ENCODE results near the gene GBF1. TPM values are rescaled to one million over a fixed set of nuclear protein-coding genes. Genes with fewer than 3 reads are reported as not detected.
A peak's percentile ranks its signal among the peaks of the same experiment; 100 is the strongest.

The GBF1 gene
- total RNA-seq, 4 donors from 2014 or later: 10.9 to 45.4 (median 23.9) TPM

DNA sequence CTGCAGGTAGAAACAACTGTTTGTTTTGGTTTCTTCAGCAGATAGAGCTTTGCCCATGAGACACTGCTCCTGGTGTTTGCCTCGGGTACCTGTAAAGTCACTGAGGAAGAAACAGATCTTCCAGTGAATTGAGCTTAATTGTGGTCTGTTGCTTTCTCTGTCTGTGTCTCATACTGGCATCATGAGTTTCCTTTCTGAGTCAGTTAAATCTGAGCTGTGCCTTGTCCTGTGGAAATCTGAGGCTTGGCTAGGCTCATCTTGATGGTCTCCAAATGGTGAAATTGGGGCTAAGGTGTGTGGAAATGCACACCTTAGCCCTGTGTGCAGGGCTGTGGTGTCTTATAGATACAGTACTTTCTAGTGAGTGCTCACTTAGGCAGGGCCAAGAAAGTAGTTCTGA is 67.4 kb downstream of the GBF1 start:
- intact Hi-C loops (cut with DNase I; ENCODE audit: low total_unique reads): no loop called here
- TF ChIP-seq, protein P1, sequence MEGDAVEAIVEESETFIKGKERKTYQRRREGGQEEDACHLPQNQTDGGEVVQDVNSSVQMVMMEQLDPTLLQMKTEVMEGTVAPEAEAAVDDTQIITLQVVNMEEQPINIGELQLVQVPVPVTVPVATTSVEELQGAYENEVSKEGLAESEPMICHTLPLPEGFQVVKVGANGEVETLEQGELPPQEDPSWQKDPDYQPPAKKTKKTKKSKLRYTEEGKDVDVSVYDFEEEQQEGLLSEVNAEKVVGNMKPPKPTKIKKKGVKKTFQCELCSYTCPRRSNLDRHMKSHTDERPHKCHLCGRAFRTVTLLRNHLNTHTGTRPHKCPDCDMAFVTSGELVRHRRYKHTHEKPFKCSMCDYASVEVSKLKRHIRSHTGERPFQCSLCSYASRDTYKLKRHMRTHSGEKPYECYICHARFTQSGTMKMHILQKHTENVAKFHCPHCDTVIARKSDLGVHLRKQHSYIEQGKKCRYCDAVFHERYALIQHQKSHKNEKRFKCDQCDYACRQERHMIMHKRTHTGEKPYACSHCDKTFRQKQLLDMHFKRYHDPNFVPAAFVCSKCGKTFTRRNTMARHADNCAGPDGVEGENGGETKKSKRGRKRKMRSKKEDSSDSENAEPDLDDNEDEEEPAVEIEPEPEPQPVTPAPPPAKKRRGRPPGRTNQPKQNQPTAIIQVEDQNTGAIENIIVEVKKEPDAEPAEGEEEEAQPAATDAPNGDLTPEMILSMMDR (IDR thresholded peaks at IDR 0.05): no peak
- no peak for TF ChIP-seq POLR2A (IDR thresholded peaks at IDR 0.05)

GRCh38 chr10:102313221-102313896 is 68.0 kb downstream of the GBF1 start:
- H3K4me1 ChIP-seq: peaks cover 0 to 8% of the 10 kb centered on the region in 2 donors
- intact Hi-C loops (cut with DNase I; ENCODE audit: low total_unique reads): no loop called here
- no peaks in the 10 kb centered on the region for H3K9me3 ChIP-seq
- H3K27me3 ChIP-seq: no peaks in the 10 kb centered on the region
- TF ChIP-seq, protein P1 (IDR thresholded peaks at IDR 0.05): no peak
- no peak for TF ChIP-seq POLR2A (IDR thresholded peaks at IDR 0.05)
- H3K36me3 ChIP-seq: no peaks in the 10 kb centered on the region
- no peak for DNase-seq
- H3K27ac ChIP-seq: peak overlapping the region; percentile 8 to 31
- H3K4me3 ChIP-seq: no peak overlapping the region

More for the DNA sequence above, 67.4 kb downstream of the GBF1 start:
- peaks cover 0 to 8% of the 10 kb centered on the region in 2 donors for H3K4me1 ChIP-seq
- peak overlapping the region; percentile 8 to 31 for H3K27ac ChIP-seq
- no peak for DNase-seq
- no peak overlapping the region for H3K4me3 ChIP-seq
- H3K27me3 ChIP-seq: no peaks in the 10 kb centered on the region
- H3K36me3 ChIP-seq: no peaks in the 10 kb centered on the region
- H3K9me3 ChIP-seq: no peaks in the 10 kb centered on the region

DNA sequence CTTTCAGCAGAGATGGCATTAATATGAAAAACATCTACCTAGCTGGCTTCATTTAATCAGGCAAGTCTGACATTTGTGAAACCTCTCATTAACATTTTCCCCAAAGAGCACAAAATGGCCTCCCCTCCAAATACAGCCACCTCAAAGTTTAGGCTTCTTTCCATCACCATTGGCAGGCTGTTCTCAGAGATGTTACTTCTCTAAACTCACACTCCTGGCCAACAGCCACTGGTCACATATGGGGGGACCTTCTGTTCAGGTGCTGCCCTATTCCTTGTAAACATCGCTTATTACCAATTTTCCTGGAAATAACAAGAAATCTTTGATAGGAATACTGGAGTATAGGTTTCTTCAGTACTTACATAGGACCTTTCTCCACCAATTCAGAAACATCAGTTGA is 69.5 kb downstream of the GBF1 start:
- TF ChIP-seq POLR2A (IDR thresholded peaks at IDR 0.05): no peak
- TF ChIP-seq, protein P1 (IDR thresholded peaks at IDR 0.05): no peak
- intact Hi-C loops (cut with DNase I; ENCODE audit: low total_unique reads): no loop called here
- Histone ChIP-seq H3K27ac (no peak overlapping the region), H3K27me3 (no peaks in the 10 kb centered on the region), H3K9me3 (no peaks in the 10 kb centered on the region), H3K4me3 (no peak overlapping the region), H3K4me1 (peaks cover 0 to 8% of the 10 kb centered on the region in 2 donors), H3K36me3 (no peaks in the 10 kb centered on the region)
- no peak for DNase-seq

- TF ChIP-seq, protein P1 (IDR thresholded peaks at IDR 0.05): no peak
- no peak for TF ChIP-seq POLR2A (IDR thresholded peaks at IDR 0.05)
- intact Hi-C loops (cut with DNase I; ENCODE audit: low total_unique reads): no loop called here
These were observed 71.1 kb downstream of the GBF1 start for GRCh38 chr10:102316421-102316820.

DNA sequence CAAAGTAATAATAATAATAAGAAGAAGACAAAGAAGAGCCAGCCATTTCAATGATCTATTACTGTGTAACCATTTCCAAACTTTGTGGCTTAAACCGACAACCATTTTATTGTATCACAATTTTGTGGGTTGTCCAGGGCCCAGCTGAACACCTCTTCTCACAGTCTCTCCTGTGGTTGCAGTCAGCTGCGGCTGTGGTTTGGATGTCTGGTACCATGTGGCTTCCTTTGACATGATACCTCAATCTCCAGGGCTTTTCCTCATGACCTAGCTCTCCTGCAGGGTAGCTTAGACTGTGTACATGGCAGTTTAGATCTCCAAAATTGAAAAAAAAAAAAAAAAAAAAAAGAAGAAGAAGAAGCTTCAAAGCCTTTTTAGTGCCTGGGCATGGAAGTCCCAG is 77.6 kb downstream of the GBF1 start:
- no peak for TF ChIP-seq POLR2A (IDR thresholded peaks at IDR 0.05)
- TF ChIP-seq, protein P1 (IDR thresholded peaks at IDR 0.05): no peak
- no peak overlapping the region for H3K4me3 ChIP-seq
- no peak for DNase-seq
- intact Hi-C loops (cut with DNase I; ENCODE audit: low total_unique reads): no loop called here
- H3K27ac ChIP-seq: no peak overlapping the region
- no peaks in the 10 kb centered on the region for H3K36me3 ChIP-seq
- H3K9me3 ChIP-seq: no peaks in the 10 kb centered on the region
- no peaks in the 10 kb centered on the region for H3K4me1 ChIP-seq
- no peaks in the 10 kb centered on the region for H3K27me3 ChIP-seq

More at GRCh38 chr10:102316421-102316820, 71.1 kb downstream of the GBF1 start:
- H3K4me1 ChIP-seq: peaks cover 0 to 8% of the 10 kb centered on the region in 2 donors
- DNase-seq: no peak
- no peaks in the 10 kb centered on the region for H3K36me3 ChIP-seq
- no peak overlapping the region for H3K4me3 ChIP-seq
- no peaks in the 10 kb centered on the region for H3K9me3 ChIP-seq
- no peaks in the 10 kb centered on the region for H3K27me3 ChIP-seq
- no peak overlapping the region for H3K27ac ChIP-seq

Data from uterus (tissue), 4 donors.